CD4-positive, alpha-beta T cell treated with Interleukin-15 for 4 hours (primary cell): ENCODE measurements around the gene LMO1.

Source experiments
- DNase-seq: peaks from one replicate; pipeline ENCODE4 v3.0.0-alpha.2; 2020; ENCODE audit warnings: low spot score

LMO1 gene

DNA sequence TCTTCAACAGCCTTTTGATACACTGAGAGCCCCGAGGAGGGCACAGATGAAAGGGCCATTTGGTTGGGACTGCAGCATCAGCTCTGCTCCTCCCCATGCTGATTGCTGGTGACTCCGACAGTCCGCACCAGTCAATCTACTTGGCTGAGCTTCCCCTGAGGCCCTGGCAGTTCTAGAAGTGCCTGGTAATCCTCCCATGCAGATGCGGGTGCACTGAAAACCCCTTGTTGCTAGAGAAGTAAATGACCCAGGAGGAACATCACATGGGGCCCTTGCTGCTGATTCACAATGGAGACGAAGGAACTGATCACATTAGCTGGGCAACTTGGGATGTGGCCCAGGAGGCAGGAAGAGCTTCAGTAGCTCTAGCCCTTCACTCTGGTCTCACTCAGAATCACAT lies 59.7 kb downstream of the LMO1 start:
- DNase-seq: no peak

DNA sequence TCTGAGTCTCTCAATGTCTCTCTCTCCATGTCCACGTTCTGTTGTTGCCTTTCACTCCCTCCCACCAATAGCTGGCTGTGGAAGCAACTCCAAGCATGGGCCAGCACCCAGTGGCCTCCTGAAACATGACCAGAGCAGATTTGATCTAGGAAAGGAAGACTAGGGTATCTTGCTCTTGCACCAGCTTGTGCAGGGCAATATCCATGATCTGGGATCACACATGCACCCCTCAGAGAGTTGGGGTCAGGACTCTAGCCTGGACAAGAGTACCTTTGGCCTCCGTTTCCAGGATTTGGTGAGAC lies 60.3 kb downstream of the LMO1 start:
- no peak for DNase-seq

DNA sequence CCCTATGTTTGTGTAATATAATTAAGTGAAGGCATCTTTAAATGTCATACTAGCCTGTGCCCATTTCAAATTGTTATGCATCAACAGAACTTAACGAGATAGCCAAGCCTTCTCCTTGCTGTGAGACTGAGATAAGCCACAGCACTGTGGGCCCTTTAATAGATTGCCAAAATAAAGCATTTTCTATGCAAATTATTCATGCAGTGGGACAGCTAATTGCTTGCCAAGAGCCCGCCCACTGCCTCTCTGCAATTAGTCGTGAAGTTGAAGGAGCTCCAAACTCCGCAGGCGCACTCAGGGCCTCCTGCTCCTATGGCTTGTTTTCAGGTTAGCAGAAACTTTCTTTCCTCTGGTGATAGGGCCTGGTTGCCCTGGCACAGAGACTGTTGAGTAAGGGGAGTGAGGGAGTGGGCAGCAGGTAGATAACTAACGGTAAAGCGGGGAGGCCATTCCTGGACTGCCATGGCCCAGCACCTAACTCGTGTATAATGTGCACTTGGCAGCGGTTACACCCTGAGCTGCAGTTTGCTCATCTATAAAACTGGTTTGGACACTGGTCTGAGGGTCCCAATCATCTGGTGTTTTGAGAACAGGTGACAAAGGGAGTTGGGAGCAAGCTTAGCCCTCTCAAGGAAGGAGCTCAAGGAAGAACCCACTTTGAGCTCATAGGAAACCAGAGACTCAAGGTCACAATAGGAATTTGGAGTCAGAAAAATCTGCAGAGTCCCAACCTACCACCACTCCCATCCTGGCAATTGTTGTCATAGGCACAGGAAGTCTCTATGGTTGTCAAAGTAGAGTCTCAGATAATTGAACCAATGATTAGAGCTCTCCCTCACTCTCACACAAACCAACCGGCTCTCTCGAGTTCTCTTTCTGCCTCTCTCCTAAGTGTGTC lies 60.9 kb downstream of the LMO1 start:
- DNase-seq: no peak

DNA sequence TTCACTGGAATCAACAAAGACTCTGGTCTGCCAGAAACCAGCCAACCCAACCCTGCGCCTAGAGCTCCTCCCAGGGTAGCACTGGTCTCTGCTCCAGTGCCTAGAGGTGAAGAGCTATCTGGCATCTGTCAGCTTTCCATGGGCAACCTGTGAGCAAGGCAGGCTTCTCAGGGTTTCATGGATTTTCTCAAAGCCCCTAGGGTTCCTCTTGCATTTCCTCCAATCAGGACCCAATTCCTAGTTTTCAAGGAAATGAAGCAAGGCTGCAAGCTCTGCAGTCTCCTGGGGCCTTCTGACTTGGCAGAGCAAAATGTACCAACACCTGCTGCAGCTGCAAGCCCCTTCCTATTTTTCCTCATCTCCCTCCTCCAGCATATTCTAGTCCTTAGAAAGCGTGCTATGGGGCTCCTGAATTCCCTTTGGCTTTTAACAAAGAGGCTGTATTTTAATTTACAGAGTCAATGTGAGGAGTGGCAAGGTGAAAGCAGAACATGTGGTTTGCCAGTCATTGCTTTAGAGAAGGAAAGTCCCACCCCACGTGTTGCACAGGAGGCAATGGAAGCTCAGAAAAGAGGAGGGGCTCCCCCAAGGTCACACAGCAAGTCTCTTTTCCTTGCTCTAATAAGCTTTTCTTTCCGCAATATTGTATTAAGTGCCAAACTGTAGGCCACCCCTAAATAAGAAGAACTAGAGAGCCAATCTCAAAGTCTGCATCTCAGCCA lies 61.9 kb downstream of the LMO1 start:
- no peak for DNase-seq

DNA sequence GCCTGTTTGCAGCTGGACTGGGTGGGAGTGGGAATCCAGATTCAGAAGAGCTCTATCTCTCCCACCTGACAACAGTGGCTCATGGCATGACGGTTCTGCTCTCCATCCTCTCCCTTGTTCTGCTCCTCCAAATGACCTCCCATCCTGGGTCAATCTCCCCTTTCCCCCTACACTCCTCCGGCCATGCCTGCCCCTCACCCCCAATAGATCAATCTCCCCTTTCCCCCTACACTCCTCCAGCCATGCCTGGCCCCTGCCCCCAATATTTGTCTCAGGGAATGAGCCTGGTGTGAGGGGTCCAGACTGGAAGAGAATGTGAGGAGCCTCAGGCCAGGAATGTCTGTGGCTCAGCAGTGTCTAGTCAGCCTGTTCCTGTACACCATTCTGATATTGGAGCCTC lies 64.0 kb downstream of the LMO1 start:
- DNase-seq: no peak

DNA sequence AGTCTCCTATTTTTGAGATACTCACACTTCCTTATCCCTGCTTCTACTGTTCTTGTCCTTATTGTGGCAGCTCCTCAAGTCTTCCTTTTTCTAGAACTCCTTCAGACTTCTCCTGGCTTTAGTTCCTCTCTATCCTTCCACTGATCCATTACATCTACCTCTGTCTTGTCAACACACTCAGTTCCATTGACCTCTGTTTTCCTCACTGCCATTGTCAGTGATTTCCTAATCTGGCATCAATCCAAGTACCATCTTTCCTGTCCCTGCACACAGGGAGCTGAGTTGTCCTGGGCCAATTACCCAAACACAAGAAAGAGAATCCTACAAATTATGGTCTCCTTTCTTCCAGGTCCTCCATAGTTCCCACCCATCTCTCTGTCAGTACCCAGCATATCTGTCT lies 66.9 kb downstream of the LMO1 start:
- DNase-seq: no peak

DNA sequence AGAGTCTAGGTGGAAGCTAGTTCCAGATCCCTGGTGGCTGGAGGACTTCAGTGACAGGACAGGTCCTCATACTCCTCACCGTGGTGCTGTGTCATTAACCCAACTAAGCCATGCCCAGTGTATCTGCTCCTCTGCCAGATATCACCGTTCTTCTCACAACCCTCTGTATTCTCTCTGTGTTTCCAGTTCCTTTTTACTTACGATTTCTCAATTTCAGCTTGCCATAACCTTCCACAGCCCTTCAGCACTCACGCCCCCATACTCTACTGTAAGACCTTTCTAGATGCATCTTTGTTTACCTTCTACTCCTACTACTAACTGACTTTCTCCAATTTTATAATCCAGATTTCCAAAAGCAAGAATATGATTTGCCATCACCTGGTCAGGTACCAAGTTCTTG lies 68.7 kb downstream of the LMO1 start:
- DNase-seq: no peak

DNA sequence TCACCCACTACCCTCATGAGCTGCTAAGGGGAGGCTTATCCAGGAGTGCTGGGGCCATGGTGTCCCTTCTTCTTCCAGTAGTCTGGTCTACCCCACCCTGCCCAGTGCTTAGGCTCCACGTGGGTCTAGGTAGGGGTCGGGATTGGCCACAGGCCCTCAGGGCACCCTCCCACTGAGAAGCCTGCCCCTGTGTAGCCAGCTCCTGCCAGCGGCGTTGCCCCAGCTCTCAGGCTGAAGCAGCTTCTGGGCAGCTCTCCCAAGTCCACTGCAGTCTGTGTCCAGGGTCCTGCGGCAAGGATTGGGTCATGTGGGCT lies 70.8 kb downstream of the LMO1 start:
- DNase-seq: no peak

DNA sequence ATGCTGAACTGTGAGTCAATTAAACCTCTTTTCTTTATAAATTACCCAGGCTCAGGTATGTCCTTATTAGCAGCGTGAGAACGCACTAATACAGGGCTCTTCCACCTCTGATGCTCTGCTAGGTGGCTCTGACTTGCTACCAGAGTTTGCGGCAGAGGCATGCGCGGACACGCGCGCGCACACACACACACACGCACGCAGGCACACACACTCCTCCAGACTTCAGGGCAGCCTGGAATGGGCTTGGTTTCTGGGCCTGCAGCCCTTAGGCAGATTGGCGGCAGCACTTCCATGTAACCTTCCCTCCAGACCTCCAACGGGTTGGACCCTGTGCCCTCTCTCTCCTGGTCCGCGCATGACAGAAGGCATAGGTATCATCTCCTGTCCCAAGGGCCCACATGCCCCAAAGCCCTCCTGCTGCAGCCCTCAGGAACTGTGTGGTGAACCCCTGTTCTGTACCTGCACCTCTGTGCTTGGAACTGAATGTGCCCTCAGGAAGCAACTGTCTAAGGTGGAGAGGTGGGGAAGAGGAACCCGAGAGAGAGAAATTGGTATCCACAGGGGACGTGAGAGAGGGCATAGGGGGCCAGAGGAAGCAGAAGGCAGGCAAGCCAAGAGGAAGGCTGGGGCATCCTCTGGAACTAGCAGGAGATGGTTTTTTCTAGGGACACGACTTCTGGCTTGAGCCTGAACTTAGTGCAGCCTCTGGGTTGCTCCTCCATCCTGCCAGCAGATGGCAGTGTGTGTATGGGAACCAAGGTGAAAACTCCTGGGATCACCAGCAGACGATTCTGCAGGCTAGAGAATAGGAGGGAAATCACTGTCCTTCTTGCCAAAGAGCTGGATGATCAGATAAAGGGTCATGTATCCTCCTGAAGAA lies 71.4 kb downstream of the LMO1 start:
- peak; percentile 31 for DNase-seq

DNA sequence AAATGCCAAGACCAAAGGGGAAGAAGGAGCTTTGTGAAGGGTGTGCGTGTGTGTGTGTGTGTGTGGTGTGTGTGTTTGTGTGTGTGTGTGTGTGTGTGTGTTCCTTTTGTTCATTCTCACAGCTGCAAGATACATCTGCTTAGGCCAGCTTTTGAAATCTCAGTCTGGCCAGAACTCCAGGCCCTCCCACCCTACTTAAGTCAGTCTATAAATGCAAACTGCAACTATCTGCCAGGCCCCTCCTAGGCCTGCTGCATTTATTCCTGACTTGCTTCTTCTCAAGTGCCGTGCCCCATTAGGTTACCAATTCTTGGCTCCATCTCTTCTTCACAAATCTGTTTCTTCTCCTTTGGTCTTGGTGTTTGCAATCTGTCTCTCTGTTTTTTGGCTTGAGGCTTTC lies 73.2 kb downstream of the LMO1 start:
- DNase-seq: no peak

DNA sequence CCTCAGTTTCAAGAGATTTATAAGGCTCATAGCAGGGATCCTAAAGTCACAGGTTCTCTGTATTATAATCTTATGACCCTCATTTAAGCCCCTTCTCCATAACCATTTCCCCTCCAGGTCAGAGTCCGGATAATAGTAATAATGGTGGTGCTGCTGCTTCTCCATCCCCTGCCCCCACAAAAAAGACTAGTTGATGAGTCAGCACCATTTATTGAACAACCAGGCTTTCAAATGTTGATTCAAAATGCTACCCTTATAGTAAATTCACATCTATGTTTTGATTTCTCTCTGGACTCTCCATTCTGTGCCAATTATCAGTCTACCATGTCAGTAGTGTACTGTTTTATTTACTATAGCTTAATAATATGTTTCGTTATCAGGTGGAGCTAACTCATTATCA lies 77.2 kb downstream of the LMO1 start:
- no peak for DNase-seq

DNA sequence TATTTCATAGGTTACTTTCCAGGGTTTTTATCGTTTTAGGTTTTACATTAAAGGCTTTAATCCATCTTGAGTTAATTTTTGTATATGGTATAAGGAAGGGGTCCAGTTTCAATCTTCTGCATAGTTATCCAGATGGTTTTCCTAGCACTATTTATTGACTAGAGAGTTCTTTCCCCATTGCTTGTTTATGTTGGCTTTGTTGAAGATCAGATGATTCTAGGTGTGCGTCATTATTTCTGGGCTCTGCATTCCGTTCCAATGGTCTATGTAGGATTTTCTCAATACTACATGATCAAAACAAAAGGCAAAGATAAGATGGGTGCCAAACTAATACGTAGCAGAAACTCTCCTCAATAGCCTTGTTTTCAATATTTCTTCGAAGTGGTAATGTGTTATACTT lies 80.6 kb downstream of the LMO1 start:
- DNase-seq: no peak

DNA sequence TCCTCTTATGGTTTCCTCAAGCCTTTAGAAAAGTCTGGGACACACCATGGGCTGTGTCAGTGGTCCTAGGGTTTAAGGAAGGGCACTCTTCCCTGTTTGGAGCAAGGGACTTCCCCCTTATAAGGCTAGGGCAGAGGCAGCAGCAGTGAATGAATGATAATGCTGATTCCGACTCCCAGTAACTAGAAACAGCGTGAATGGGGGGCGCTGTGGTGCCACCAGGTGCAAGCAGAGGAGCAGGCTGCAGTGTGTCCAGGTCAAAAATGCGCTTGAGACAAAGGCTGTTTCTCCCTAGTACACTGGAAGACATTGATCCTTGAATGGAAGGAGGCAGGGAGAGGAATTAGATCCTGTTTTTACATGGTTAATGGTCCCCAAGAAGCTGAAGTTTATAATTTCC lies 83.2 kb downstream of the LMO1 start:
- no peak for DNase-seq

DNA sequence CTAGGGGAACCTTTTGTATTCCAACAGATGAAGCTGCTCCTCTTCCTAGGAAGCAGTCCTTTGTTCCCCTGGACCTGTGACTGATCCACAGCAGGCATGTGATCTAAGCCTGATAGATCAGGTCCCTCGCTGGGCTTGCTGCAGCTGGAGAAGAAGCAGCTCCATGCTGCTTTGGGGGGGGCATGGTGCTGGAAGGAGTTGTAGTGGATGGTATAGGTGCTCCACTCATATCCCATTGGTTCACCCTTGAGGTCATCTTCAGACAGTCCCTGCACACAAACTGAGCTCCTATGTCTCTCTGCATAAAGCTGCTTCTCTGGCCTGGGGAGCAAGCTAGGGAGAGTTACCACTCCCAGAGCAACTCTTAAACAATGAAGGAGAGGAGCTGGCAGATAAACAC lies 85.4 kb downstream of the LMO1 start:
- DNase-seq: no peak

DNA sequence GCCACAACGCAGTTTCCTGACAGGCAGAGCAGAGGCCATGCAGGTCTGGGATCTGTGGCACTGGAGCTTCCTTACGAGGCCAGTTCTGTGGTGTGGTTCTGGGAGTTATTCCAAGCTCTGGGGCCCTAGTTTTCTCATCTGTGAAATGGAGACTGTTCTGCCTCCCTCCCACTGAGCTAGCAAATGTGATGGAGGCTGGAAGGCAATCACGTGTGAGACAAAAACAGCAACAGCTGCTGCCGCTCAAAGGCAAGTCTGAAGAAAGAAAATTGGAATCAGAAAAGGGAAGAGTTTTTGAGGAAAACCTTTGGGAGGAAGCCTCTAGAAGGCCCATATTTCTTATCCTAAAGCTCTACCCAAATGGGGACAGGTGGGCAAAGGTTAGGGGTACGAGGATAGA lies 86.5 kb downstream of the LMO1 start:
- no peak for DNase-seq
